Measurements from ENCODE around the gene PPP1R7. TPM values are rescaled to one million over a fixed set of nuclear protein-coding genes. Genes with fewer than 3 reads are reported as not detected.
A peak's percentile ranks its signal among the peaks of the same experiment; 100 is the strongest.

PPP1R7 gene
- total and polyA plus RNA-seq, 2 donors from 2014 or later = 64.6 to 94.9 TPM

DNA sequence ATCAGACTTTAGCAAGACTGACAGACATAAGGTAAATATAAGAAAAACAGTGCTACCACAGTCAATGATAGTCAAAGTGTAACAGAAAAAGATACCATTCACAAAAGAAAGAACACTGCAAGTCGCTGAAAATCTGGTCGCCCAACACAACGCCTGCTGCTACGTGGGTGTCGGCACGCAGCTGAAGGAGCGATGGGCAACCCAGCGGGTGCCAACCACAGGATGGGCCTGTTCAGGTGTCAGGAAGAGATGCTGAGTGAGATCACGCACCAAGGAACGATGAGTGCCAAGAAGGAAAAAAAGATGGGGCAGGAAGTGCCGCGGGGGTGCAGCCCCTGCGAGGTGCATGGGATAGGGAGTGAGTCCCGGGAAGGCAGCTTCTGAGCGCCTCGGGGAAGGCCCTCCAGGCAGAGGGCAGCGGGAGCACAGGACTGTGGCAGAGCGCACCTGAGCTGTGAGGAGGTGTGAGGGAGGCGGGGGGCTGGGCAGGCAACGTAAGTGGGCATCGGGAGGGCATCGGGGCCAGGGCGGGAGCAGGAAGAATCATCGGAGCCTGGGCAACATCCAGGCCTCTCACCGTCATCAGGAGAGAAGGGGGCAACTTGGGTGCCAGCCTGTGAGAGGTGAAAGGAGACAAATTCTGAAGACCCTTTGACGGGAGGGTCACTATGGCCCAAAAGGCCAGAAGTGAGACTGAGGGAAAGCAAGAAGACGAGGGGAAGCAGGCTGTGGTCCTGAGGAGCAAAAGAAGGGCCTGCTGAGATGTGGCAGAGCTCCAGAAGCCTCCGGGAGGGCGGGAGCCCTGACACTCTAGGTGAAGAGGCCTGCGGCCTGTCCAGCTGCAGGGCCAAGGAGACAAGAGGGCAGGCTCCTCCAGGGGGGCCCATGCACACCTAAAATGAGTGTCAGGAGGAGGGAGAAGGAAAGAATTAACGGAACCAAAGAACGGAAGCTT is 33.4 kb upstream of the PPP1R7 start:
- Histone ChIP-seq H3K27ac (ENCODE audit: low read depth in 2 of 2, low read length in 2 of 2) (no peak overlapping the region), H3K27me3 (ENCODE audit: control insufficient read depth, insufficient read depth, low read length) (no peaks in the 10 kb centered on the region), H3K9me3 (ENCODE audit: control insufficient read depth in 2 of 3, insufficient read depth in 1 of 3, low read length in 3 of 3) (no peaks in the 10 kb centered on the region), H3K4me1 (ENCODE audit: control insufficient read depth in 2 of 3, insufficient read depth in 2 of 3, low read depth in 1 of 3, low read length in 3 of 3) (no peaks in the 10 kb centered on the region), H3K9ac (ENCODE audit: low read length in 3 of 3) (no peak overlapping the region), H3K4me3 (ENCODE audit: low read length in 3 of 3) (no peak overlapping the region), H3K36me3 (ENCODE audit: control insufficient read depth in 2 of 3, insufficient read depth in 3 of 3, low read length in 3 of 3) (peaks cover 0 to 3% (median 0%) of the 10 kb centered on the region in 3 donors)
- DNase-seq = peak in 1 of 5 donors; percentile 66
- intact Hi-C loops (cut with DNase I) = no loop called here
- no peak for TF ChIP-seq CTCF (IDR thresholded peaks at IDR 0.05; ENCODE audit: borderline replicate concordance, extremely low read depth, insufficient read depth)
- no peak for FAIRE-seq

DNA sequence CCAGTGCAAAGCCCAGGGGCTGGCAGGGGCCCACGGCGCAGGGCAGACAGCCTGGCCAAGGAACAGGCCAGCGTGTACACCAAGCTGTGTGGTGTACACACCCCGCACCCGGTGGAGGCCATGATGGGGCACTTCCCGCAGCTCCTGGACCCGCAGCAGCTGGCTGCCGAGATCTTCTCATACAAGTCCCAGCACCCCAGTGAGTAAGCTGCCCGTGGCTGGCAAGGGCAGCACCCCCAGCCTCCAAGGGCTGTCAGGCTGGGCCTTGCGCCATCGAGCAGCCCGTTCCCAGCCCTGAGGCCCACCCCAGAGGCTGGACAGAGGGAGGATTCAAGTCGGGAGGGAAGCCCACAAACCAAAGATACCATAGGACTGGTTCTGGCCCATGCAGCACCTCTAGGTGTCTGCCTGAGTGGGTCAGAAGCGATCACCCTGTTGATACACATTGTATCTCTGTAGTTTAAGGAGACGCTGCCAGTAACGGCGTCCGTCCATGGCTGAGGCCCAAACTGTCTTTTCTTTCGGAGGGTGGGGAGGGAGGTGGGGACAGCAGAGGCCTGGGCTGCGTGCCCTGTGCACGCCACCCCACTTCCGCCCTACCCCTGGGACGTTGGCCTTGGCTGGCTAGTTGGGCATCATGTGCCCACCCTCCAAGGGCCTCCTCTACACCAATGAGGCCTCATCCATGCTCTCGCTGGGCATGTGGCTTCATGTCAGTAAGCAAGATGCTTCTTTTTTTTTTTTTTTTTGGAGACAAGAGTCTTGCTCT is 31.3 kb upstream of the PPP1R7 start:
- H3K27ac ChIP-seq (ENCODE audit: low read depth in 2 of 2, low read length in 2 of 2) = no peak overlapping the region
- no peak for FAIRE-seq
- intact Hi-C loops (cut with DNase I) = no loop called here
- DNase-seq = peak in 1 of 5 donors; percentile 59
- no peaks in the 10 kb centered on the region for H3K27me3 ChIP-seq (ENCODE audit: control insufficient read depth, insufficient read depth, low read length)
- no peak overlapping the region for H3K9ac ChIP-seq (ENCODE audit: low read length in 3 of 3)
- H3K4me3 ChIP-seq (ENCODE audit: low read length in 3 of 3) = no peak overlapping the region
- TF ChIP-seq CTCF (IDR thresholded peaks at IDR 0.05; ENCODE audit: borderline replicate concordance, extremely low read depth, insufficient read depth) = no peak
- H3K9me3 ChIP-seq (ENCODE audit: control insufficient read depth in 2 of 3, insufficient read depth in 1 of 3, low read length in 3 of 3) = no peaks in the 10 kb centered on the region
- H3K36me3 ChIP-seq (ENCODE audit: control insufficient read depth in 2 of 3, insufficient read depth in 3 of 3, low read length in 3 of 3) = no peaks in the 10 kb centered on the region
- H3K4me1 ChIP-seq (ENCODE audit: control insufficient read depth in 2 of 3, insufficient read depth in 2 of 3, low read depth in 1 of 3, low read length in 3 of 3) = no peaks in the 10 kb centered on the region

DNA sequence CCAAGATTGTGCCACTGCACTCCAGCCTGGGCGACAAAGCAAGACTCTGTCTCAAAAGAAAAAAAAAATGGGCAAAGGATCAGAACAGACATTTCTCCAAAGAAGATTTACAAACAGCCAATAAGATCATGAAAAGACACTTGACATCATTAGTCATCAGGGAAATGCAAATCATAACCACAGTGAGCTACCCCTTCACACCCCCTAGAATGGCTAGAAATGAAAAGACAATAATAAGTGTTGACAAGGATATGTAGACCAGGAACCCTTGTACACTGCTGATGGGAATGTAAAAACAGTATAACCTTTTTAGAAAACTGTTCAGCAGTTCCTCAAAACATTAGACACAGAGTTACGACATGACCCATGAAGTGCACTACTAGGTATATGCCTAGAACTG is 29.8 kb upstream of the PPP1R7 start:
- H3K9ac ChIP-seq (ENCODE audit: low read length in 3 of 3) = no peak overlapping the region
- H3K27me3 ChIP-seq (ENCODE audit: control insufficient read depth, insufficient read depth, low read length) = no peaks in the 10 kb centered on the region
- intact Hi-C loops (cut with DNase I) = no loop called here
- no peaks in the 10 kb centered on the region for H3K9me3 ChIP-seq (ENCODE audit: control insufficient read depth in 2 of 3, insufficient read depth in 1 of 3, low read length in 3 of 3)
- H3K4me3 ChIP-seq (ENCODE audit: low read length in 3 of 3) = no peak overlapping the region
- H3K4me1 ChIP-seq (ENCODE audit: control insufficient read depth in 2 of 3, insufficient read depth in 2 of 3, low read depth in 1 of 3, low read length in 3 of 3) = no peaks in the 10 kb centered on the region
- DNase-seq (no peak), FAIRE-seq (no peak)
- no peak for TF ChIP-seq CTCF (IDR thresholded peaks at IDR 0.05; ENCODE audit: borderline replicate concordance, extremely low read depth, insufficient read depth)
- no peaks in the 10 kb centered on the region for H3K36me3 ChIP-seq (ENCODE audit: control insufficient read depth in 2 of 3, insufficient read depth in 3 of 3, low read length in 3 of 3)
- H3K27ac ChIP-seq (ENCODE audit: low read depth in 2 of 2, low read length in 2 of 2) = no peak overlapping the region

All from kidney (tissue), 14 donors.